Endothelial cell of umbilical vein (primary cell): ENCODE measurements around the gene ASRGL1. TPM values are rescaled to one million over a fixed set of nuclear protein-coding genes. Genes with fewer than 3 reads are reported as not detected.

Experiments
- BruUV-seq: library from RNA; stranded (reverse); fragments of 400-500 nt; replicated peaks from 2 replicates; lab custom pipeline; 2021; lab: Mats Ljungman, UMichigan
- CTCF ChIA-PET: fragments of 300-600, 350-600 bp; sonication (Branson Sonifier 250); formaldehyde crosslinking; loops from one replicate; lab custom pipeline; 2021; ENCODE audit warnings: antibody characterized with exemption, inconsistent platforms; lab: Charles Lee
- POLR2A ChIA-PET: fragments of 300-600, 350-600 bp; sonication (Branson Sonifier 250); formaldehyde crosslinking; loops from one replicate; lab custom pipeline; 2021; ENCODE audit warnings: antibody characterized with exemption, inconsistent platforms; lab: Charles Lee
- DNase-seq: peaks from one replicate; pipeline ENCODE4 v3.0.0-alpha.2; 2011; ENCODE audit warnings: low read depth, low spot score
- FAIRE-seq: peaks from 2 replicates; lab custom pipeline; 2011; peaks lifted over from hg19 to GRCh38; lab: Jason Lieb, UNC
- H2AFZ ChIP-seq: 2 replicates; pipeline ENCODE4 v1.6.0; 2012; ENCODE audit warnings: low read depth, low read length, control low read depth, inconsistent platforms
- H3K27ac ChIP-seq: 2 replicates; pipeline ENCODE4 v1.5.1; 2011; ENCODE audit warnings: low read depth, mild to moderate bottlenecking, control low read depth, low read length, moderate library complexity; ENCODE audit not compliant: insufficient read depth
- H3K27me3 ChIP-seq, 2 experiments: 2 replicates each; pipeline versions ENCODE4 v1.6.0 to v1.6.1; 2011; ENCODE audit warnings: low read length in 2 of 2, mixed read lengths in 1 of 2; ENCODE audit not compliant: control insufficient read depth in 2 of 2, insufficient read depth in 2 of 2
- H3K36me3 ChIP-seq, 2 experiments: 2 replicates in 1 of 2; 3 replicates in 1 of 2; pipeline ENCODE4 v1.5.1; 2011; ENCODE audit warnings: low read length in 2 of 2, mild to moderate bottlenecking in 1 of 2, moderate library complexity in 1 of 2; ENCODE audit not compliant: control insufficient read depth in 2 of 2, insufficient read depth in 2 of 2; ENCODE audit errors: extremely low read depth in 1 of 2
- H3K4me1 ChIP-seq: 3 replicates; pipeline ENCODE4 v1.5.1; 2011; ENCODE audit warnings: mild to moderate bottlenecking, low read length; ENCODE audit not compliant: control insufficient read depth, insufficient read depth; ENCODE audit errors: extremely low read depth
- H3K4me2 ChIP-seq: 2 replicates; pipeline ENCODE4 v1.6.1; 2011; ENCODE audit warnings: low read length, control low read depth, mixed read lengths; ENCODE audit not compliant: insufficient read depth
- H3K4me3 ChIP-seq, 3 experiments: fragments of 200-600 bp in 1 of 3; sonication (generic), shearing (Covaris generic) in 1 of 3; replicated peaks in 1 of 3; 2 replicates each; pipeline ENCODE4 v1.5.1; 2011 to 2016; ENCODE audit warnings: control low read depth in 3 of 3, low read length in 3 of 3, mild to moderate bottlenecking in 2 of 3, inconsistent platforms in 1 of 3, low read depth in 1 of 3, moderate library complexity in 1 of 3; ENCODE audit not compliant: insufficient read depth in 1 of 3
- H3K79me2 ChIP-seq: 2 replicates; pipeline ENCODE4 v1.6.0; 2012; ENCODE audit warnings: low read length, inconsistent platforms; ENCODE audit not compliant: control insufficient read depth, insufficient read depth
- H3K9ac ChIP-seq: replicated peaks from 2 replicates; pipeline ENCODE3; 2011; ENCODE audit warnings: low read length, control low read depth; ENCODE audit not compliant: insufficient read depth; ENCODE audit errors: extremely low read depth
- H3K9me1 ChIP-seq: replicated peaks from 3 replicates; pipeline ENCODE4 v1.6.0; 2011; ENCODE audit warnings: mild to moderate bottlenecking, low read length; ENCODE audit not compliant: control insufficient read depth, insufficient read depth; ENCODE audit errors: extremely low read depth
- H3K9me3 ChIP-seq: replicated peaks from 2 replicates; pipeline ENCODE4 v1.5.1; 2012; ENCODE audit warnings: low read length, inconsistent platforms; ENCODE audit not compliant: control insufficient read depth, insufficient read depth
- H4K20me1 ChIP-seq: replicated peaks from 2 replicates; pipeline ENCODE3; 2011; ENCODE audit warnings: mild to moderate bottlenecking, low read length; ENCODE audit not compliant: control insufficient read depth, insufficient read depth; ENCODE audit errors: extremely low read depth
- CTCF ChIP-seq, 2 donors: IDR thresholded peaks; 1 replicate in 1 of 2; 2 replicates in 1 of 2; pipeline ENCODE4 v1.5.1; 2011; ENCODE audit warnings: low read length in 2 of 2, mild to moderate bottlenecking in 2 of 2, moderate library complexity in 2 of 2, control low read depth in 1 of 2, inconsistent platforms in 1 of 2, low read depth in 1 of 2; ENCODE audit not compliant: insufficient read depth in 1 of 2; ENCODE audit errors: extremely low read depth in 1 of 2
- EZH2 ChIP-seq: IDR thresholded peaks from 2 replicates; pipeline ENCODE4 v1.6.1; 2012; ENCODE audit warnings: borderline replicate concordance, low read depth, mild to moderate bottlenecking, moderate library complexity, low read length, inconsistent platforms; ENCODE audit not compliant: severe bottlenecking
- FOS ChIP-seq: IDR thresholded peaks from 2 replicates; pipeline ENCODE4 v1.6.1; 2011; ENCODE audit warnings: mild to moderate bottlenecking, low read length, moderate library complexity, borderline replicate concordance; ENCODE audit not compliant: insufficient read depth
- GATA2 ChIP-seq: IDR thresholded peaks from 2 replicates; pipeline ENCODE4 v1.7.0; 2011; ENCODE audit warnings: low read depth, mild to moderate bottlenecking, moderate library complexity, mixed read lengths, low read length; ENCODE audit not compliant: insufficient read length, insufficient read depth
- JUN ChIP-seq: IDR thresholded peaks from 2 replicates; pipeline ENCODE4 v1.6.1; 2011; ENCODE audit warnings: borderline replicate concordance, low read depth; ENCODE audit not compliant: insufficient read length, insufficient read depth
- MAX ChIP-seq: IDR thresholded peaks from 2 replicates; pipeline ENCODE4 v1.6.1; 2011; ENCODE audit not compliant: insufficient read depth, insufficient read length
- MYC ChIP-seq: IDR thresholded peaks from one replicate; pipeline ENCODE4 v1.6.1; 2011; ENCODE audit warnings: mild to moderate bottlenecking, low read depth, low read length
- POLR2A ChIP-seq: IDR thresholded peaks from 2 replicates; pipeline ENCODE4 v1.6.1; 2012; ENCODE audit warnings: low read depth, mild to moderate bottlenecking, control low read depth, low read length
- POLR2AphosphoS5 ChIP-seq: IDR thresholded peaks from 2 replicates; pipeline ENCODE4 v1.6.1; 2012; ENCODE audit warnings: low read depth, mild to moderate bottlenecking, control low read depth, low read length, moderate library complexity; ENCODE audit not compliant: insufficient read depth
- dilution Hi-C: fragments of 300-500 bp; cut with MboI; formaldehyde crosslinking; loops from one replicate; pipeline ENCODE4 v1.15.0; 2019; ENCODE audit warnings: low sequenced_read_pairs; ENCODE audit not compliant: extremely low pct_ligation_motif_present
- intact Hi-C: fragments of 100-400 bp; cut with micrococcal nuclease; formaldehyde crosslinking; loops from one replicate; pipeline ENCODE4 v1.10.0; 2022
- polyA plus RNA-seq, 4 experiments: library from polyadenylated mRNA; depleted of rRNA in 3 of 4; stranded (reverse) in 3 of 4; unstranded in 1 of 4; fragments of >200 nt; gene quantifications; 2 replicates each; pipeline versions ENCODE4 v1.2.1 to v1.2.3, GENCODE V29; 2011 to 2012; ENCODE audit warnings: missing spikeins in 1 of 4
- total RNA-seq: library from RNA; stranded (reverse); gene quantifications from 2 replicates; pipeline ENCODE4 v1.2.3, GENCODE V29; 2021

Gene ASRGL1
- total and polyA plus RNA-seq, 2 donors (not counting 3 experiments of a cell fraction or from before 2014, with no cell fraction given): 33.1 to 36.0 TPM

- peak; percentile 93 for FAIRE-seq
- peaks cover 4% of the 10 kb centered on the region for H3K4me1 ChIP-seq
- peak overlapping the region; percentile 15 for H3K27ac ChIP-seq
- peak; percentile 86 for DNase-seq
- H3K36me3 ChIP-seq: no peaks in the 10 kb centered on the region
- no peaks in the 10 kb centered on the region for H3K9me3 ChIP-seq
- H3K4me3 ChIP-seq: peak overlapping the region; percentile 20 to 71 (median 38)
- no peaks in the 10 kb centered on the region for H4K20me1 ChIP-seq
- no peak for TF ChIP-seq EZH2
- TF ChIP-seq POLR2A: no peak
- no peak for TF ChIP-seq FOS
- no peak for TF ChIP-seq GATA2
- peak; percentile 47 to 56 for TF ChIP-seq CTCF (IDR thresholded peaks at IDR 0.05; ENCODE audit: extremely low read depth in 1 of 2, insufficient read depth in 1 of 2, low read depth in 1 of 2, low read length in 2 of 2)
- no peak for TF ChIP-seq JUN
- peak; percentile 29 for TF ChIP-seq POLR2AphosphoS5
- TF ChIP-seq MAX: no peak
- TF ChIP-seq MYC: no peak
- intact Hi-C loops (loop anchor here (1.0 to 5.0 kb wide), 7 partner anchors 15 to 487 kb away; partner anchors contain the start of genes EML3, ROM1, SLC3A2 and STX5), dilution Hi-C loops (no loop called here)
- POLR2A ChIA-PET: interaction anchor here (0.8 to 1.4 kb wide), 4 partner anchors 30 to 446 kb away, joined by 3 to 4 read pairs (median 4); partner anchors contain the start of gene TUT1
- BruUV-seq: no TSS peak
- H3K27me3 ChIP-seq: no peaks in the 10 kb centered on the region
- CTCF ChIA-PET: interaction anchor here (0.6 to 4.7 kb wide), 64 partner anchors 8 to 1947 kb away, joined by 3 to 122 read pairs (median 5); partner anchors contain the start of genes AHNAK, B3GAT3, C11orf98 and CSKMT
- H2AFZ ChIP-seq: peak overlapping the region; percentile 94
- H3K9ac ChIP-seq: peak overlapping the region; percentile 28
- H3K4me2 ChIP-seq: peak overlapping the region; percentile 86
- no peaks in the 10 kb centered on the region for H3K79me2 ChIP-seq
- H3K9me1 ChIP-seq: no peaks in the 10 kb centered on the region
These were observed 57.7 kb downstream of the ASRGL1 start for GRCh38 chr11:62394825-62395538.
